IMR-90 (cell line): ENCODE results near the gene TRIM24. TPM values are rescaled to one million over a fixed set of nuclear protein-coding genes. Genes with fewer than 3 reads are reported as not detected.

ENCODE experiments used
- ATAC-seq: fragments of 200-7000 bp; cut with Tn5 transposase; 2 replicates; pipeline ENCODE4 v1.9.1; 2020; ENCODE audit warnings: low read depth, mild to moderate bottlenecking, moderate library complexity
- BruUV-seq: library from RNA; stranded (reverse); fragments of 400-500 nt; replicated peaks from 2 replicates; lab custom pipeline; 2021; lab: Mats Ljungman, UMichigan
- CTCF ChIA-PET: fragments of 300-600 bp; formaldehyde crosslinking; extraction: SDS; loops from one replicate; lab custom pipeline; 2021; ENCODE audit warnings: antibody characterized with exemption; lab: Yijun Ruan, JAX
- POLR2A ChIA-PET: fragments of 300-600 bp; sonication (Branson Sonifier 250); formaldehyde crosslinking; loops from one replicate; lab custom pipeline; 2022; ENCODE audit warnings: antibody characterized with exemption; ENCODE audit not compliant: unreplicated experiment; lab: Charles Lee
- DNase-seq: peaks from one replicate; pipeline ENCODE4 v3.0.0; 2013
- H2AFZ ChIP-seq: replicated peaks from 2 replicates; pipeline ENCODE3; 2013; ENCODE audit warnings: low read length, mild to moderate bottlenecking; ENCODE audit not compliant: poor library complexity
- H2AK5ac ChIP-seq: 2 replicates; pipeline ENCODE4 v1.6.1; 2013; ENCODE audit warnings: low read depth, low read length, inconsistent platforms
- H2AK9ac ChIP-seq: replicated peaks from 2 replicates; pipeline ENCODE3; 2013; ENCODE audit warnings: mild to moderate bottlenecking, low read depth, low read length, moderate library complexity; ENCODE audit not compliant: poor library complexity
- H2BK120ac ChIP-seq: 2 replicates; pipeline ENCODE4 v1.6.1; 2013; ENCODE audit warnings: low read depth, low read length, inconsistent platforms
- H2BK15ac ChIP-seq: 3 replicates; pipeline ENCODE4 v1.6.1; 2013; ENCODE audit warnings: low read depth, low read length, inconsistent platforms
- H2BK20ac ChIP-seq: 2 replicates; pipeline ENCODE4 v1.6.1; 2013; ENCODE audit warnings: low read depth, mild to moderate bottlenecking, inconsistent platforms, low read length, moderate library complexity
- H2BK5ac ChIP-seq: 2 replicates; pipeline ENCODE4 v1.6.1; 2013; ENCODE audit warnings: mild to moderate bottlenecking, low read depth, low read length, inconsistent platforms; ENCODE audit not compliant: poor library complexity, severe bottlenecking
- H3K14ac ChIP-seq: replicated peaks from 2 replicates; pipeline ENCODE4 v1.6.1; 2013; ENCODE audit warnings: low read depth, low read length, inconsistent platforms
- H3K18ac ChIP-seq: 2 replicates; pipeline ENCODE4 v1.6.1; 2013; ENCODE audit warnings: low read depth, low read length, control low read depth
- H3K23ac ChIP-seq: 2 replicates; pipeline ENCODE4 v1.6.1; 2013; ENCODE audit warnings: low read depth, low read length, inconsistent platforms
- H3K27ac ChIP-seq: 2 replicates; pipeline ENCODE4 v1.5.1; 2013; ENCODE audit warnings: mild to moderate bottlenecking, control low read depth, low read length; ENCODE audit not compliant: insufficient read depth
- H3K27me3 ChIP-seq: 2 replicates; pipeline ENCODE4 v1.6.1; 2013; ENCODE audit warnings: low read length; ENCODE audit not compliant: control insufficient read depth, insufficient read depth
- H3K36me3 ChIP-seq: 2 replicates; pipeline ENCODE4 v1.6.1; 2013; ENCODE audit warnings: low read length, mixed read lengths; ENCODE audit not compliant: control insufficient read depth, insufficient read depth
- H3K4ac ChIP-seq: 2 replicates; pipeline ENCODE4 v1.6.1; 2013; ENCODE audit warnings: low read depth, low read length, inconsistent platforms
- H3K4me1 ChIP-seq: 2 replicates; pipeline ENCODE4 v1.6.1; 2013; ENCODE audit warnings: low read length, mixed read lengths; ENCODE audit not compliant: control insufficient read depth, insufficient read depth
- H3K4me2 ChIP-seq: 2 replicates; pipeline ENCODE4 v1.6.1; 2013; ENCODE audit warnings: low read depth, mild to moderate bottlenecking, control low read depth, low read length, moderate library complexity
- H3K4me3 ChIP-seq: 2 replicates; pipeline ENCODE4 v1.5.1; 2013; ENCODE audit warnings: low read depth, mild to moderate bottlenecking, control low read depth, low read length, moderate library complexity; ENCODE audit not compliant: insufficient read depth
- H3K56ac ChIP-seq: 2 replicates; pipeline ENCODE4 v1.6.1; 2013; ENCODE audit warnings: low read length, inconsistent platforms; ENCODE audit not compliant: insufficient read depth; ENCODE audit errors: extremely low read depth
- H3K79me1 ChIP-seq, 2 experiments: 2 replicates each; pipeline ENCODE4 v1.6.1; 2013; ENCODE audit warnings: low read length in 2 of 2, inconsistent platforms in 1 of 2, low read depth in 1 of 2
- H3K9ac ChIP-seq: 2 replicates; pipeline ENCODE4 v1.6.1; 2013; ENCODE audit warnings: low read depth, low read length, control low read depth
- H3K9me1 ChIP-seq: 2 replicates; pipeline ENCODE4 v1.6.1; 2013; ENCODE audit warnings: low read length, inconsistent platforms; ENCODE audit not compliant: insufficient read depth
- H3K9me3 ChIP-seq: 2 replicates; pipeline ENCODE4 v1.6.1; 2013; ENCODE audit warnings: low read length; ENCODE audit not compliant: control insufficient read depth, insufficient read depth
- H4K20me1 ChIP-seq: 2 replicates; pipeline ENCODE4 v1.6.1; 2013; ENCODE audit warnings: low read length, inconsistent platforms; ENCODE audit not compliant: insufficient read depth
- H4K5ac ChIP-seq: 2 replicates; pipeline ENCODE4 v1.6.1; 2013; ENCODE audit warnings: mild to moderate bottlenecking, low read depth, low read length, control low read depth
- H4K8ac ChIP-seq, 2 experiments: 2 replicates each; pipeline ENCODE4 v1.6.1; 2013; ENCODE audit warnings: low read depth in 2 of 2, low read length in 2 of 2, control low read depth in 1 of 2, inconsistent platforms in 1 of 2
- H4K91ac ChIP-seq: 2 replicates; pipeline ENCODE4 v1.6.1; 2013; ENCODE audit warnings: low read depth, low read length, inconsistent platforms; ENCODE audit not compliant: insufficient read depth
- BHLHE40 ChIP-seq: fragments of 150-350 bp; IDR thresholded peaks from 2 replicates; pipeline ENCODE4 v1.6.1; 2016; ENCODE audit warnings: mild to moderate bottlenecking, low read depth, low read length
- CEBPB ChIP-seq: IDR thresholded peaks from 2 replicates; pipeline ENCODE4 v1.6.1; 2012; ENCODE audit warnings: low read depth, low read length, improper control_type of control experiment
- ELK1 ChIP-seq: fragments of 150-350 bp; IDR thresholded peaks from 2 replicates; pipeline ENCODE4 v1.6.1; 2016; ENCODE audit warnings: low read depth, mild to moderate bottlenecking, low read length, moderate library complexity, borderline replicate concordance
- MAZ ChIP-seq: IDR thresholded peaks from 2 replicates; pipeline ENCODE4 v1.6.1; 2012; ENCODE audit warnings: low read depth, mild to moderate bottlenecking, low read length, improper control_type of control experiment, moderate library complexity, borderline replicate concordance
- MXI1 ChIP-seq: IDR thresholded peaks from 2 replicates; pipeline ENCODE4 v1.6.1; 2012; ENCODE audit warnings: low read depth, mild to moderate bottlenecking, low read length, moderate library complexity, borderline replicate concordance
- NFE2L2 ChIP-seq: fragments of 150-350 bp; IDR thresholded peaks from 2 replicates; pipeline ENCODE4 v1.6.1; 2016; ENCODE audit warnings: low read depth, mild to moderate bottlenecking, low read length
- POLR2A ChIP-seq: IDR thresholded peaks from 2 replicates; pipeline ENCODE4 v1.6.1; 2012; ENCODE audit warnings: mild to moderate bottlenecking, low read depth, low read length
- RAD21 ChIP-seq: IDR thresholded peaks from 2 replicates; pipeline ENCODE4 v1.6.1; 2012; ENCODE audit warnings: low read length, improper control_type of control experiment
- SMC3 ChIP-seq: fragments of 150-350 bp; IDR thresholded peaks from 2 replicates; pipeline ENCODE4 v1.6.1; 2016; ENCODE audit warnings: low read depth, mild to moderate bottlenecking, antibody characterized with exemption, low read length, moderate library complexity
- USF2 ChIP-seq: fragments of 150-350 bp; IDR thresholded peaks from 2 replicates; pipeline ENCODE4 v1.6.1; 2017; ENCODE audit warnings: mild to moderate bottlenecking, antibody characterized with exemption, low read length, low read depth
- WGBS, 2 experiments: methylation state at CpG; one replicate each; pipeline versions ENCODE4 v1.1.5 to v1.1.7; 2013; ENCODE audit warnings: missing lambda C conversion rate in 2 of 2; ENCODE audit not compliant: insufficient read length in 1 of 2; ENCODE audit errors: extremely low coverage in 2 of 2; 5-methylcytosine and 5-hydroxymethylcytosine counted together
- dilution Hi-C: fragments of 300-500 bp; cut with HindIII; formaldehyde crosslinking; loops from one replicate; pipeline ENCODE4 v1.14.3; 2018; ENCODE audit warnings: low sequenced_read_pairs; ENCODE audit not compliant: unreplicated experiment
- in situ Hi-C: fragments of 300-500 bp; cut with MboI; formaldehyde crosslinking; loops from 3 replicates; pipeline ENCODE4 v1.14.3; 2019; ENCODE audit warnings: low sequenced_read_pairs, inconsistent platforms, mixed read lengths
- intact Hi-C: fragments of 100-400 bp; cut with micrococcal nuclease; formaldehyde crosslinking; loops from 2 replicates; pipeline ENCODE4 v1.10.0; 2022
- polyA plus RNA-seq, 3 experiments: library from polyadenylated mRNA; depleted of rRNA; stranded (reverse); fragments of >200 nt; gene quantifications; 2 replicates each; pipeline ENCODE4 v1.2.3, GENCODE V29; 2012; ENCODE audit warnings: low replicate concordance in 1 of 3
- total RNA-seq: library from RNA; depleted of rRNA; stranded (reverse); fragments of >200 nt; gene quantifications from 2 replicates; pipeline ENCODE4 v1.2.3, GENCODE V29; 2012

The TRIM24 gene
- total and polyA plus RNA-seq, 2 of the 4 experiments (the other 2 are of a cell fraction): 4.1 to 5.7 TPM

- POLR2A ChIA-PET: no interaction called here
These were observed 108.6 kb downstream of the TRIM24 start for GRCh38 chr7:138568655-138569054.

More at GRCh38 chr7:138568655-138569054, 108.6 kb downstream of the TRIM24 start:
- H3K36me3 ChIP-seq: peaks cover 26% of the 10 kb centered on the region
- no peak overlapping the region for H2BK120ac ChIP-seq
- H2BK5ac ChIP-seq: no peak overlapping the region
- H3K23ac ChIP-seq: no peak overlapping the region
- no peaks in the 10 kb centered on the region for H3K4me1 ChIP-seq
- H3K9me3 ChIP-seq: peaks cover 24% of the 10 kb centered on the region
- H3K14ac ChIP-seq: no peak overlapping the region
- BruUV-seq: no TSS peak
- H3K4me2 ChIP-seq: no peak overlapping the region
- DNase-seq (no peak), ATAC-seq (no peak)
- intact Hi-C loops: no loop called here
- H3K27me3 ChIP-seq: no peaks in the 10 kb centered on the region
- no peaks in the 10 kb centered on the region for H3K9me1 ChIP-seq
- no peak overlapping the region for H4K91ac ChIP-seq
- 100% methylated on average over 1 of the region's 2 CpGs; no CpG with 5 or more reads in 1 of the 2 experiments for WGBS, 2 experiments
- H2AK5ac ChIP-seq: no peak overlapping the region
- H4K5ac ChIP-seq: no peak overlapping the region
- no peak overlapping the region for H3K4me3 ChIP-seq
- in situ Hi-C loops: no loop called here
- no peak overlapping the region for H3K4ac ChIP-seq
- H3K79me1 ChIP-seq: no peaks in the 10 kb centered on the region
- no peak overlapping the region for H2BK15ac ChIP-seq
- no peaks in the 10 kb centered on the region for H4K20me1 ChIP-seq
- H2BK20ac ChIP-seq: no peak overlapping the region
- dilution Hi-C loops: no loop called here
- no peak overlapping the region for H3K56ac ChIP-seq
- no peak overlapping the region for H3K27ac ChIP-seq
- H4K8ac ChIP-seq: no peak overlapping the region
- no peak overlapping the region for H3K18ac ChIP-seq
- H3K9ac ChIP-seq: no peak overlapping the region
- CTCF ChIA-PET: interaction anchor here (0.7 kb wide), 1 partner anchor 36 kb away, joined by 4 read pairs; no protein-coding TSS in a partner anchor
- TF ChIP-seq ELK1 (no peak), SMC3 (no peak), MAZ (no peak), CEBPB (no peak), NFE2L2 (no peak), BHLHE40 (no peak), POLR2A (no peak), RAD21 (no peak), USF2 (no peak), MXI1 (no peak)
- H2AK9ac ChIP-seq: no peak overlapping the region
- H2AFZ ChIP-seq: no peak overlapping the region
